GM08714 (cell line): ENCODE data around the gene TBC1D5.

Source experiments
- H3K4me3 ChIP-seq: fragments of 200-500 bp; sonication (Bioruptor generic); 2 replicates; pipeline ENCODE4 v1.5.1; 2014; ENCODE audit warnings: mild to moderate bottlenecking, low read length, inconsistent platforms
- ZNF274 ChIP-seq: IDR thresholded peaks from 2 replicates; pipeline ENCODE4 v1.6.1; 2012; ENCODE audit warnings: mild to moderate bottlenecking, low read depth, low read length

TBC1D5 gene

GRCh38 chr3:17259685-17260084 is 482.7 kb downstream of the TBC1D5 start:
- no peak overlapping the region for H3K4me3 ChIP-seq

GRCh38 chr3:17258823-17259436 is 483.5 kb downstream of the TBC1D5 start:
- TF ChIP-seq ZNF274 = no peak
- no peak overlapping the region for H3K4me3 ChIP-seq

More at GRCh38 chr3:17259685-17260084, 482.7 kb downstream of the TBC1D5 start:
- no peak for TF ChIP-seq ZNF274

DNA sequence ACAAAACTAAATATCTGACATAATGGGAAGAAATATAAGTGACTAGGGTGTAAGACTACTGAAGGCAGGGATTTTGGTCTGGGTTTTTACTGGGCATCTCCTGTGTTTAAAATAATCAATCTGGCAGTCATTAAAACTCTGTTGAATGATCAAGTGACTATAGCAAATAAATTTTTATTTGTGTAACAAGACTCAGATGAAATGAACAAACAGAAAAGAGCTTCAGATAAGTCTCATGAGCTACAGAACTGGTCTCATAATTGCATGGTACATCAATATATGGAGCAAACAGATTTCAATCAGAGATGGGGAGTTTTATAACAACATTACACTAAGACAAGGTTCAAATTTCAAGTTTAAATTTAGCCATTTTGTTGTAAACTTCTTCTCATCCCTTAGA is 485.2 kb downstream of the TBC1D5 start:
- no peak overlapping the region for H3K4me3 ChIP-seq
- TF ChIP-seq ZNF274 = no peak

GRCh38 chr3:17243621-17244020 is 498.8 kb downstream of the TBC1D5 start:
- H3K4me3 ChIP-seq = no peak overlapping the region
- no peak for TF ChIP-seq ZNF274

GRCh38 chr3:17239417-17239816 is 503.0 kb downstream of the TBC1D5 start:
- H3K4me3 ChIP-seq = no peak overlapping the region
- no peak for TF ChIP-seq ZNF274

- H3K4me3 ChIP-seq = no peak overlapping the region
Measured at GRCh38 chr3:17238023-17238422, 504.4 kb downstream of the TBC1D5 start.

DNA sequence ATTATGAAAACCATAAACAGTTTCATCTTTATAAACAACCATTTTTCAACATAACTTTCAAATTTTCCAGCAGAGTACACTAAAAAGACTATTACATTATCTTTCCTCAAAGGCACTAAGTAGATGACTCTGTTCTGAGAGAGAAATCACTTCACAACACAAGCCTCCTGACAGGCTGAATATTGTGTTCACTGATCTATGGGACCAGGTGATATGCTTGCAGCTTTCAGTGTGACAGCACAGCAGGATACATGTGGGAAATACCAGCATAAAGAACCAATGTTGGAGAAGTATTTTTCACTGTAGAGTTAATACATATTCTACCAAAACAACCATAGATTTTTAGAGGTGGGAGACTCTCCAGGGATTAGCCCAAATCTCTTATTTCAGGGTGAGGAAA is 507.1 kb downstream of the TBC1D5 start:
- H3K4me3 ChIP-seq = no peak overlapping the region
- no peak for TF ChIP-seq ZNF274

More at GRCh38 chr3:17238023-17238422, 504.4 kb downstream of the TBC1D5 start:
- TF ChIP-seq ZNF274 = no peak

DNA sequence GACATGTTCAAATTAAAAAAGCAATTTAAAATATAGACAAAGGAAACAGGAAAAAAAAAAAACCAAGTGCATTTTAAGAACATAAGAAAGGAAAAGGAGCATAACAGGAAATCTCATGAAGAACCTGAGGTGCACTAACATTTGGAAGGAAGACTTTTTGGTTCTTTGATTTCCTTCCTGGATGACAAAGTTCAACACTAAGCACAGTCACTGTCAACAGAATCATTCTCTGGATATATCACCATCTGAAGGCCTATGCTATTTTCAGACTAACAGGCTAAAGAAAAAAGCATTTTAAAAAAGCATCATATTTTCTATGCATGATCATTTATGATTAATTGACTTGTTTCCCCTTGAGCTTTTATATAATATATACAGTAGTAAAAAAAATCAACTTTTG is 508.0 kb downstream of the TBC1D5 start:
- no peak overlapping the region for H3K4me3 ChIP-seq
- no peak for TF ChIP-seq ZNF274

GRCh38 chr3:17233398-17233800 is 509.0 kb downstream of the TBC1D5 start:
- no peak for TF ChIP-seq ZNF274
- no peak overlapping the region for H3K4me3 ChIP-seq

GRCh38 chr3:17232442-17232841 is 510.0 kb downstream of the TBC1D5 start:
- no peak for TF ChIP-seq ZNF274
- no peak overlapping the region for H3K4me3 ChIP-seq

GRCh38 chr3:17231537-17232261 is 510.7 kb downstream of the TBC1D5 start:
- no peak for TF ChIP-seq ZNF274
- H3K4me3 ChIP-seq = no peak overlapping the region

DNA sequence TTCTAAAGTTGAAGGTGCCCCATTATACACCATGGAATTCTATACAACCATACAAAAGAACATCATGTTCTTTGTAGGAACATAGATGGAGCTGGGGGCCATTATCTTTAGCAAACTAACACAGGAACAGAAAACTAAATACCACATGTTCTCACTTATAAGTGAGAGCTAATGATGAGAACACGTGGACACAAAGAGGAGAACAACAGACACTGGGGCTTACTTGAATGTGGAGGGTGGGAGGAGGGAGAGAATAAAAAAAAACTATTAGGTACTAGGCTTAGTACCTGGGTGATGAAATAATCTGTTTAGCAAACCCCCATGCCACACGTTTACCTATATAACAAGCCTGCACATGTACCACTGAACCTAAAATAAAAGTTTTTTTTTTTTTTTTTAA is 515.0 kb downstream of the TBC1D5 start:
- no peak for TF ChIP-seq ZNF274
- H3K4me3 ChIP-seq = no peak overlapping the region

- no peak overlapping the region for H3K4me3 ChIP-seq
- no peak for TF ChIP-seq ZNF274
Measured at GRCh38 chr3:17221529-17221928, 520.9 kb downstream of the TBC1D5 start.

DNA sequence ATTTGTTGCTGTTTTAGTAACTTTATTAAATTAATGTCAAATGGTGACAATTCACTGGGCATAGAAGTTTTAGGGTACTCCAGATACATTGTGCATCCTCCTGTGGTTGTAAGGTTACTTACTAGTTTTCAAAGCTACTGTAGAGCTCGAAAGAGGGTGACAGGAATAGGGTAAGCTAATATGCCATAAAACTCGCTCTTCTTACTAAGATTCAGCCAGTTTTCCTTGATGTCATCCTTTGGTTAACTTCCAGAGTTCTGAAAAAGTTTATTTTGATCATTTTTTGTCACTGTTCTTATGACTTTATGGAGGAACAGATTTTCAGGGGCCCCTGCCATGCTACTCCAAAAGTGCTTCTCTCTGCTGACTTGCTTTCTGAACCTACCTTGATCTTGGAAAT is 522.8 kb downstream of the TBC1D5 start:
- no peak for TF ChIP-seq ZNF274
- no peak overlapping the region for H3K4me3 ChIP-seq

GRCh38 chr3:17218587-17218986 is 523.8 kb downstream of the TBC1D5 start:
- no peak for TF ChIP-seq ZNF274
- no peak overlapping the region for H3K4me3 ChIP-seq
